ENCODE data around the gene FGD4.

FGD4 gene

DNA sequence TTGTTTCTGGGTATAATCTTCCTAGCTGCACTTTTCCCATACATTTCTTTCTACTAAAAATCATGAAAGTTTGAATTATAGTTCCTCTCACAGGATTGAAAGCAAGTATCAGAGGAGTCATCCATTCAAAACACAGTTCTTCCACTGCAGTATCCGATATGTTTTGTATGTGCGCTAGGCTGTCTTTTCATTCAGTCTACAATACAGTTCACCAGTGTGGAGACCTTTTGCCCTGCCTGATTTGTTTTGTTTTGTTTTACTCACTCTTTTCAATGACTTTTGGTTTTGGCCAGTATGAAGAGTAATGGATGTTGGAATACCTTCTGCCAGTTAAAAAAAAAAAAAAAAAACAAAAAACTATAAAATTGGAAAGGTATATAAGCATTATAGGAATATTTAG is 91.4 kb downstream of the FGD4 start:
- TF ChIP-seq, protein P1, sequence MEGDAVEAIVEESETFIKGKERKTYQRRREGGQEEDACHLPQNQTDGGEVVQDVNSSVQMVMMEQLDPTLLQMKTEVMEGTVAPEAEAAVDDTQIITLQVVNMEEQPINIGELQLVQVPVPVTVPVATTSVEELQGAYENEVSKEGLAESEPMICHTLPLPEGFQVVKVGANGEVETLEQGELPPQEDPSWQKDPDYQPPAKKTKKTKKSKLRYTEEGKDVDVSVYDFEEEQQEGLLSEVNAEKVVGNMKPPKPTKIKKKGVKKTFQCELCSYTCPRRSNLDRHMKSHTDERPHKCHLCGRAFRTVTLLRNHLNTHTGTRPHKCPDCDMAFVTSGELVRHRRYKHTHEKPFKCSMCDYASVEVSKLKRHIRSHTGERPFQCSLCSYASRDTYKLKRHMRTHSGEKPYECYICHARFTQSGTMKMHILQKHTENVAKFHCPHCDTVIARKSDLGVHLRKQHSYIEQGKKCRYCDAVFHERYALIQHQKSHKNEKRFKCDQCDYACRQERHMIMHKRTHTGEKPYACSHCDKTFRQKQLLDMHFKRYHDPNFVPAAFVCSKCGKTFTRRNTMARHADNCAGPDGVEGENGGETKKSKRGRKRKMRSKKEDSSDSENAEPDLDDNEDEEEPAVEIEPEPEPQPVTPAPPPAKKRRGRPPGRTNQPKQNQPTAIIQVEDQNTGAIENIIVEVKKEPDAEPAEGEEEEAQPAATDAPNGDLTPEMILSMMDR (IDR thresholded peaks at IDR 0.05; ENCODE audit: low read depth, low read length): no peak
- no peak for DNase-seq (ENCODE audit: extremely low read depth, low read depth)

- TF ChIP-seq, protein P1 (IDR thresholded peaks at IDR 0.05; ENCODE audit: low read depth, low read length): no peak
- DNase-seq (ENCODE audit: extremely low read depth, low read depth): no peak
These were observed 93.9 kb downstream of the FGD4 start for GRCh38 chr12:32493282-32493681.

DNA sequence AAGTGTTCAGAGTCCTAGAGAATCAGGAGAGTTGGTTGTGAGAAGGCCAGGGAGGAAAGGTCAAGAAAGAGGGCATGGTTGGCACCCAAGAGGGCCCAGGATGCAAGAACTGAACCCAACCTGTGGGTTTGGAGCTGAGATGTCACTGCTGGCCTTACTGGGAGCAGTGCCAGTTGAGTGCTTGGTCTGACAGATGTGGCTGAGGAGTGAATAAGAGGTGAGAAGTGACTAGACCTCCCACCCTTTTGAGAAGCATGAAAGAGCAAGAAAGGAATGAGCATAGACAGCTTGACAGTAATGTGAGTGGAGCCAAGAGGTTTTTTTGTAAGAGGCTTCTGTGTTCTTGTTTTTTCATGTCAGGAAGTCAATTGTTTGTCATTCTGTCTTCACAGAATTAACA is 95.3 kb downstream of the FGD4 start:
- TF ChIP-seq, protein P1 (IDR thresholded peaks at IDR 0.05; ENCODE audit: low read depth, low read length): no peak

DNA sequence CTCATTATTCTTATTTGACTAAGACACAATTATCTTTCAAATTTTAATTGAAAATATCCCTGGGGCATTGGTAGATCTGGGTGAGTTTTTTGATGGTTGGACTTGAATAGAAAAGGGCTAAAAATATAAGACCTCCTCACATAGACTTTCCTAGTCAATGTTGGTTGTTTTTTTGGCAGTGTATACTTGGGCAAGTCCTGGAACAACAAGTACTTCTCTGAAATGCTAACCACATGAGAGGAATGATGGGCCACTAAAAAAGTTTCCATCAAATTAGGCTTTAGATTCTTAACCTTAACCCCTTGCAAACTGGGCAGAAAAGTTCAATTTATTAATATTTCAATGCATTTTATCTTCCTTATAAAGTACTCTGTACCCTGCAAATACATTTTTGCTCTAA is 97.6 kb downstream of the FGD4 start:
- no peak for DNase-seq (ENCODE audit: extremely low read depth, low read depth)
- TF ChIP-seq, protein P1 (IDR thresholded peaks at IDR 0.05; ENCODE audit: low read depth, low read length): no peak

More for the DNA sequence above, 95.3 kb downstream of the FGD4 start:
- no peak for DNase-seq (ENCODE audit: extremely low read depth, low read depth)

DNA sequence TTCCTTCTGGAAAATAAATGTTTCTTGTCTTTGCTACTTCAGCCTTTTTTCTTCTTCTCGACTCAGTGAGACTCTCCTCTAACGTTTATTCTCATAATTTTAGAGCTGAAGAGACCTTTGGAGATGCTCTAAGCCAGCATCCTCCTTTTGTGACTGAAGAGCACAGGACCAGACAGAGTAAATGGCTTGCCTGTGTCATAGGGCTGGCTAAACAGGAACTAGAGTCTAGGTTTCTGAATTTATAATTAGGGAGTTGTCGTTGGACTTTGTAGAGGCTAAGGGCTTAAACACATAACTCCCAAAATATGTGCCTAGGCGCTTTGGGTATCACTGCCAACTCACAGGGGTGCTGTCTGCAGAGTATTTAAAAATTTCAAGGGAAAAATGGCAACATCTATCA is 98.5 kb downstream of the FGD4 start:
- TF ChIP-seq, protein P1 (IDR thresholded peaks at IDR 0.05; ENCODE audit: low read depth, low read length): no peak
- DNase-seq (ENCODE audit: extremely low read depth, low read depth): no peak

GRCh38 chr12:32499048-32499447 is 99.7 kb downstream of the FGD4 start:
- TF ChIP-seq, protein P1 (IDR thresholded peaks at IDR 0.05; ENCODE audit: low read depth, low read length): no peak
- DNase-seq (ENCODE audit: extremely low read depth, low read depth): no peak

- TF ChIP-seq, protein P1 (IDR thresholded peaks at IDR 0.05; ENCODE audit: low read depth, low read length): no peak
- DNase-seq (ENCODE audit: extremely low read depth, low read depth): no peak
These were observed 102.5 kb downstream of the FGD4 start for GRCh38 chr12:32501835-32502333.
